ENCODE results near the gene TMEM132C.

GRCh38 chr12:128664501-128664900 is 397.5 kb downstream of the TMEM132C start:
- TF ChIP-seq POLR2A (IDR thresholded peaks at IDR 0.05) (no peak), CTCF (IDR thresholded peaks at IDR 0.05) (no peak), POLR2AphosphoS5 (IDR thresholded peaks at IDR 0.05) (no peak)
